K562 (cell line): Measurements from ENCODE around the gene GYPC. TPM values are rescaled to one million over a fixed set of nuclear protein-coding genes. Genes with fewer than 3 reads are reported as not detected.

ENCODE experiments used
- ATF7 ChIP-seq: fragments of 450-650 bp; IDR thresholded peaks from 2 replicates; pipeline ENCODE4 v1.7.1; 2014; ENCODE audit warnings: mild to moderate bottlenecking, moderate library complexity
- CTCFL ChIP-seq: IDR thresholded peaks from 2 replicates; pipeline ENCODE4 v1.6.1; 2011; ENCODE audit warnings: borderline replicate concordance, low read depth, mild to moderate bottlenecking, moderate library complexity, low read length; ENCODE audit not compliant: insufficient read depth, poor library complexity, severe bottlenecking
- DIDO1 ChIP-seq: fragments of 450-650 bp; IDR thresholded peaks from 2 replicates; pipeline ENCODE4 v1.6.1; 2016; ENCODE audit warnings: low read depth, missing biosample characterization, missing genetic modification characterization
- DLX4 ChIP-seq: fragments of 250-450 bp; sonication (Bioruptor Pico); IDR thresholded peaks from 2 replicates; pipeline ENCODE4 v1.6.1; 2021; ENCODE audit warnings: mild to moderate bottlenecking
- DMBX1 ChIP-seq: fragments of 250-450 bp; sonication (Bioruptor Pico); IDR thresholded peaks from 2 replicates; pipeline ENCODE4 v1.8.0; 2022; ENCODE audit warnings: inconsistent platforms, mild to moderate bottlenecking, moderate library complexity, borderline replicate concordance
- ETS2 ChIP-seq: IDR thresholded peaks from 2 replicates; pipeline ENCODE4 v1.6.1; 2016; ENCODE audit warnings: borderline replicate concordance, missing genetic modification characterization, mild to moderate bottlenecking, moderate library complexity, missing compliant biosample characterization; ENCODE audit not compliant: poor library complexity, severe bottlenecking
- FOXK1 ChIP-seq: sonication (generic); formaldehyde crosslinking; IDR thresholded peaks from 2 replicates; pipeline ENCODE4 v1.8.0; 2022; ENCODE audit warnings: missing genetic modification reagents, mild to moderate bottlenecking, borderline replicate concordance
- HNRNPK ChIP-seq: fragments of 200-400 bp; formaldehyde crosslinking; IDR thresholded peaks from one replicate; pipeline ENCODE4 v1.6.1; 2018; ENCODE audit warnings: mild to moderate bottlenecking, low read depth, low read length; ENCODE audit not compliant: poor library complexity, severe bottlenecking
- LEF1 ChIP-seq: fragments of 450-650 bp; IDR thresholded peaks from 2 replicates; pipeline ENCODE4 v1.6.1; 2016; ENCODE audit warnings: mild to moderate bottlenecking
- MLLT1 ChIP-seq, 2 experiments: fragments of 450-650 bp; IDR thresholded peaks; 2 replicates each; pipeline ENCODE4 v1.6.1; 2016
- MYC ChIP-seq, 2 experiments: fragments of 250-450 bp in 1 of 2; sonication (Bioruptor Pico) in 1 of 2; IDR thresholded peaks; 2 replicates each; pipeline versions ENCODE4 v1.5.1 to v1.6.1; 2012 to 2021; ENCODE audit warnings: low read depth in 2 of 2, borderline replicate concordance in 1 of 2, improper control_type of control experiment in 1 of 2, low read length in 1 of 2, mild to moderate bottlenecking in 1 of 2, moderate library complexity in 1 of 2
- NFE2L1 ChIP-seq: fragments of 450-650 bp; IDR thresholded peaks from 2 replicates; pipeline ENCODE4 v1.6.1; 2016; ENCODE audit warnings: missing genetic modification characterization, low read depth, mild to moderate bottlenecking, missing compliant biosample characterization, moderate library complexity, borderline replicate concordance
- NR2F6 ChIP-seq: fragments of 450-650 bp; formaldehyde crosslinking; IDR thresholded peaks from 2 replicates; pipeline ENCODE4 v1.4.0; 2020; ENCODE audit warnings: mild to moderate bottlenecking
- TAL1 ChIP-seq: fragments of 450-650 bp; IDR thresholded peaks from 2 replicates; pipeline ENCODE4 v1.6.1; 2016; ENCODE audit warnings: mild to moderate bottlenecking
- TOE1 ChIP-seq, 2 experiments: fragments of 450-650 bp in 1 of 2; sonication (generic) in 1 of 2; formaldehyde crosslinking in 1 of 2; IDR thresholded peaks; 2 replicates each; pipeline versions ENCODE4 v1.7.1 to v1.8.0; 2016 to 2022; ENCODE audit warnings: borderline replicate concordance in 2 of 2, mild to moderate bottlenecking in 2 of 2, antibody characterized with exemption in 1 of 2, inconsistent platforms in 1 of 2, low read depth in 1 of 2, missing genetic modification reagents in 1 of 2, moderate library complexity in 1 of 2
- U2AF1 ChIP-seq: fragments of 200-400 bp; formaldehyde crosslinking; optimal IDR thresholded peaks from 2 replicates; pipeline ENCODE3; 2017; ENCODE audit warnings: mild to moderate bottlenecking, low read depth, low read length, moderate library complexity
- VEZF1 ChIP-seq: fragments of 200-800 bp; sonication (Bioruptor generic); IDR thresholded peaks from 2 replicates; pipeline ENCODE4 v1.6.1; 2017; ENCODE audit warnings: missing genetic modification characterization, missing compliant biosample characterization
- ZNF184 ChIP-seq: sonication (generic); formaldehyde crosslinking; IDR thresholded peaks from 2 replicates; pipeline ENCODE4 v1.5.0; 2020; ENCODE audit warnings: missing genetic modification reagents
- polyA plus RNA-seq, 8 experiments: library from polyadenylated mRNA; depleted of rRNA in 4 of 8; stranded (reverse) in 5 of 8; unstranded in 3 of 8; fragments of >200 nt; fragmentation: Nextera tagmentation in 2 of 8; fragmentation: Illumina TruSeq in 1 of 8; extraction: Ambion mirVana in 2 of 8; extraction: Trizol in 1 of 8; gene quantifications; 2 replicates each; pipeline versions ENCODE4 v1.2.1 to v1.2.3, GENCODE V29; 2011 to 2014; ENCODE audit warnings: inconsistent platforms in 1 of 8, missing spikeins in 1 of 8
- total RNA-seq, 7 experiments: library from RNA; depleted of rRNA in 6 of 7; stranded (reverse); fragments of >200 nt in 6 of 7; fragmentation: Illumina TruSeq in 2 of 7; extraction: Trizol in 2 of 7; gene quantifications; 2 replicates each; pipeline versions ENCODE4 v1.2.1 to v1.2.3, GENCODE V29; 2011 to 2021; ENCODE audit warnings: low replicate concordance in 1 of 7

GYPC gene
- total and polyA plus RNA-seq, 9 of the 15 experiments (the other 6 are each of a cell fraction or from before 2014, with no cell fraction given), result 50.6 to 282 (median 194) TPM

GRCh38 chr2:126657148-126657635 lies 1.2 kb downstream of the GYPC start (continued):
- TF ChIP-seq HNRNPK (no peak), ATF7 (peak; percentile 41; the same call in 1 of the 2 replicates), NR2F6 (CRISPR knock-in tag) (no peak), TAL1 (no peak), LEF1 (no peak), NFE2L1 (tag) (no peak), CTCFL (no peak), MLLT1 (IDR thresholded peaks at IDR 0.05) (peak in 1 of 2 experiments; percentile 79; a peak in 2 of 4 replicates), U2AF1 (no peak), ZNF184 (CRISPR knock-in tag) (no peak), MYC (IDR thresholded peaks at IDR 0.05; ENCODE audit: low read depth, low read length) (peak; percentile 99), MYC (CRISPR knock-in tag; IDR thresholded peaks at IDR 0.05; ENCODE audit: borderline replicate concordance, low read depth) (peak; percentile 67; the same call in 1 of the 2 replicates), DMBX1 (CRISPR knock-in tag) (peak; percentile 65; the same call in 1 of the 2 replicates), VEZF1 (CRISPR knock-in tag) (no peak), FOXK1 (CRISPR knock-in tag) (no peak), DLX4 (no peak), DIDO1 (tag) (no peak), TOE1 (IDR thresholded peaks at IDR 0.05; ENCODE audit: borderline replicate concordance) (no peak), TOE1 (CRISPR knock-in tag; IDR thresholded peaks at IDR 0.05; ENCODE audit: borderline replicate concordance, low read depth) (no peak), ETS2 (tag) (no peak)
